Suprapubic skin (tissue), 4 donors: ENCODE results near the gene GRPEL2. TPM values are rescaled to one million over a fixed set of nuclear protein-coding genes. Genes with fewer than 3 reads are reported as not detected.

Experiments
- DNase-seq, 2 donors: peaks; one replicate each; pipeline ENCODE4 v3.0.0-alpha.2; 2019; ENCODE audit warnings: low spot score in 2 of 2
- H3K27ac ChIP-seq: fragments of 200-600 bp; sonication (generic); one replicate; pipeline ENCODE4 v1.5.1; 2019
- H3K27me3 ChIP-seq: fragments of 200-600 bp; sonication (generic); one replicate; pipeline ENCODE4 v1.5.1; 2019
- H3K36me3 ChIP-seq: fragments of 200-600 bp; sonication (generic); one replicate; pipeline ENCODE4 v1.5.1; 2019
- H3K4me1 ChIP-seq: fragments of 200-600 bp; sonication (generic); one replicate; pipeline ENCODE4 v1.5.1; 2019
- H3K4me3 ChIP-seq: fragments of 200-600 bp; sonication (generic); one replicate; pipeline ENCODE4 v1.5.1; 2019; ENCODE audit warnings: mild to moderate bottlenecking
- H3K9me3 ChIP-seq: fragments of 200-600 bp; sonication (generic); one replicate; pipeline ENCODE4 v1.5.1; 2019
- CTCF ChIP-seq, 2 donors: fragments of 200-600 bp in 1 of 2; fragments of 450-650 bp in 1 of 2; sonication (generic) in 1 of 2; IDR thresholded peaks; one replicate each; pipeline ENCODE4 v1.5.1; 2016 to 2019; ENCODE audit warnings: antibody characterized with exemption in 2 of 2, mild to moderate bottlenecking in 1 of 2, moderate library complexity in 1 of 2
- EP300 ChIP-seq: sonication (generic); formaldehyde crosslinking; IDR thresholded peaks from one replicate; pipeline ENCODE4 v1.6.1; 2017; ENCODE audit warnings: antibody characterized with exemption
- POLR2A ChIP-seq, 2 donors: fragments of 450-650 bp; IDR thresholded peaks; one replicate each; pipeline ENCODE4 v1.6.1; 2017; ENCODE audit warnings: antibody characterized with exemption in 2 of 2, mild to moderate bottlenecking in 2 of 2, moderate library complexity in 2 of 2
- POLR2AphosphoS5 ChIP-seq, 3 donors: sonication (generic); formaldehyde crosslinking; IDR thresholded peaks; one replicate each; pipeline ENCODE4 v1.6.1; 2017; ENCODE audit warnings: antibody characterized with exemption in 3 of 3
- WGBS: methylation state at CpG from one replicate; pipeline ENCODE4 v1.1.5; 2018; 5-methylcytosine and 5-hydroxymethylcytosine counted together
- total RNA-seq, 4 donors: library from RNA; depleted of rRNA; stranded (reverse); fragments of >200 nt; gene quantifications; one replicate each; pipeline ENCODE4 v1.1.0, GENCODE V29; 2016

Gene GRPEL2
- total RNA-seq, 4 donors from 2014 or later = 8.4 to 12.4 (median 10.6) TPM

DNA sequence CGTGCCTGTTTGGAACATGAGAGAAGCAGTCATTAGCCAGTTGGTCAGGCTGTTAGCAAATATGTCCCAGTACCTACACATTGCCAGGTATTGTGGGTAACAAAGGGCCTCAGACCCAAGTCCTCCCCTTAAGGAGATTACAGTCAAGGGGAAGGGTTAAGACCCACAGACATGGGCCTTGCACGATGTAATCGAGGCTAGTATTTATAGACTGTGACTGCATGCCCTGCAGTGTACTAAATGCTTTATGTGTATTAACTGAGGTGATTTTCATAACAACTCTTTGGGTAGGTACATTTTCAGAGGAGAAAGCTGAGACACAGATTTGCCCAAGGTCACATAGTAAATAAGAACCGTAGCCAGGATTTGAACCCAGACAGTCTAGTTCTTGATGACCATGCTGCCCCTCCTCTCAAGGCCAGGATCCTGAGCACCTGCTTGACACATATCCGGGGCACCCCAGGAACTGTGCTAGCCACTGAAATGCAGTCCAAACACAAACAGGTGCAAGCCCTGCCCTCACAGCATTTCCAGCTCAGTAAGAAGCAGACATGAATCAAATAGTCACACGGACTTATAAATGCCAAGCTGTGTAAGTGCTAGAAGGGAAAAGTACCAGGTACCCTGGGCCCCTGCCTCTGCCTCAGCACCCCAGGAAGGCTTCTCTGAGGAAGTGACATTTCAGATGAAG lies 32.0 kb upstream of the GRPEL2 start:
- TF ChIP-seq POLR2AphosphoS5 (IDR thresholded peaks at IDR 0.05) (no peak), EP300 (no peak), CTCF (IDR thresholded peaks at IDR 0.05) (no peak), POLR2A (IDR thresholded peaks at IDR 0.05) (no peak)
- WGBS = 73% methylated on average over 6 of the region's 6 CpGs
- no peaks in the 10 kb centered on the region for H3K27me3 ChIP-seq
- no peaks in the 10 kb centered on the region for H3K9me3 ChIP-seq
- H3K4me1 ChIP-seq = peaks cover 3% of the 10 kb centered on the region
- no peak overlapping the region for H3K27ac ChIP-seq
- H3K4me3 ChIP-seq = no peak overlapping the region
- no peak for DNase-seq
- H3K36me3 ChIP-seq = peaks cover 8% of the 10 kb centered on the region

DNA sequence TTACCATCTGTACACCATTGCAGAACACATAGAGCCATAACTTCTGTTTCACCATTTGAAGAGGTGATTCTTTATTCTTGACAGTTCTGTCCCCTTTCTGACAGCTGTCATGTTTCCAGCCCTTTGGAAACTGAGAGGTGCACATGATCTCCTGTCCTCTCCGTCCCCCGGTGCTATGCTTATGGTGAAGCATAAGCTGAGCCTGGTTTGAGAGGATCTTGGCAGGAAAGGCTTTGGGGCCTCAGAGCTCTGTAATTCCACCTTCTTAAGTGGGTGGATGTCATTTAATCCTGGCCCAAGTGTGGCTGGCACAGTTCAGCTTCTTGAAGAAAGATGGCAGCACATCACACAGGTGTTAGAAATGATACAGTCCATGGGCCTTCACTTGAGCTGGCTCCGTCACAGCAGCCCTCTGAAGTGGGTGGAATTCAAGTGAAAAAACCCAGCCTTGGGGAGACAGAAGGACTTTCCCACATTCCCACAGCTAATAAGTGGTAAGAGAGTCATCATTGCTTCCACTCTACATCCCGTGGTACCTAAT lies 30.7 kb upstream of the GRPEL2 start:
- 93% methylated on average over 4 of the region's 4 CpGs for whole genome bisulfite sequencing
- Histone ChIP-seq H3K9me3 (no peaks in the 10 kb centered on the region), H3K4me3 (no peak overlapping the region), H3K4me1 (peaks cover 3% of the 10 kb centered on the region), H3K27ac (no peak overlapping the region), H3K27me3 (no peaks in the 10 kb centered on the region), H3K36me3 (peaks cover 17% of the 10 kb centered on the region)
- no peak for TF ChIP-seq CTCF (IDR thresholded peaks at IDR 0.05)
- no peak for TF ChIP-seq POLR2AphosphoS5 (IDR thresholded peaks at IDR 0.05)
- TF ChIP-seq EP300 = no peak
- no peak for TF ChIP-seq POLR2A (IDR thresholded peaks at IDR 0.05)
- no peak for DNase-seq

GRCh38 chr5:149315753-149316152 lies 29.5 kb upstream of the GRPEL2 start:
- H3K4me1 ChIP-seq = peaks cover 12% of the 10 kb centered on the region
- H3K27ac ChIP-seq = no peak overlapping the region
- peaks cover 18% of the 10 kb centered on the region for H3K36me3 ChIP-seq
- 93% methylated on average over 6 of the region's 6 CpGs for WGBS
- no peaks in the 10 kb centered on the region for H3K27me3 ChIP-seq
- H3K9me3 ChIP-seq = no peaks in the 10 kb centered on the region
- TF ChIP-seq POLR2AphosphoS5 (IDR thresholded peaks at IDR 0.05) (no peak), POLR2A (IDR thresholded peaks at IDR 0.05) (no peak), CTCF (IDR thresholded peaks at IDR 0.05) (no peak), EP300 (no peak)
- H3K4me3 ChIP-seq = no peak overlapping the region
- DNase-seq = no peak

- 83% methylated on average over 13 of the region's 14 CpGs for WGBS
These were observed 27.8 kb upstream of the GRPEL2 start for GRCh38 chr5:149317281-149318048.

More at GRCh38 chr5:149317281-149318048, 27.8 kb upstream of the GRPEL2 start:
- peaks cover 17% of the 10 kb centered on the region for H3K4me1 ChIP-seq
- no peak for DNase-seq
- no peaks in the 10 kb centered on the region for H3K9me3 ChIP-seq
- no peak overlapping the region for H3K4me3 ChIP-seq
- H3K36me3 ChIP-seq = peaks cover 15% of the 10 kb centered on the region
- TF ChIP-seq EP300 (no peak), POLR2AphosphoS5 (IDR thresholded peaks at IDR 0.05) (no peak), CTCF (IDR thresholded peaks at IDR 0.05) (peak; percentile 27 to 54), POLR2A (IDR thresholded peaks at IDR 0.05) (no peak)
- H3K27me3 ChIP-seq = no peaks in the 10 kb centered on the region
- H3K27ac ChIP-seq = no peak overlapping the region
